ENCODE results near the gene MCUR1. TPM values are rescaled to one million over a fixed set of nuclear protein-coding genes. Genes with fewer than 3 reads are reported as not detected.
"Not testable (repeated sequence)": the region's sequence is repeated elsewhere in the genome, so short reads cannot be mapped to it uniquely, and the experiment has no call there.

The MCUR1 gene
- 5.5 TPM for total RNA-seq

GRCh38 chr6:13814176-13814937 lies at the start of gene MCUR1:
TSS of gene MCUR1 (minus strand) at chr6:13814557. CDS start at chr6:13814429, 128 bp downstream.
- Histone ChIP-seq H3K4me3 (ENCODE audit: low read length) (peak within 1 kb of the TSS; percentile 68), H3K27me3 (ENCODE audit: insufficient read depth, low read length) (no peaks in the 10 kb centered on the region), H3K4me1 (ENCODE audit: insufficient read depth, low read length) (peaks cover 24% of the 10 kb centered on the region), H3K9me3 (ENCODE audit: low read depth, low read length) (no peaks in the 10 kb centered on the region)

GRCh38 chr6:13863699-13864155 lies 49.4 kb upstream of the MCUR1 start:
- Histone ChIP-seq H3K4me3 (ENCODE audit: low read length) (no peak overlapping the region), H3K4me1 (ENCODE audit: insufficient read depth, low read length) (peaks cover 12% of the 10 kb centered on the region), H3K9me3 (ENCODE audit: low read depth, low read length) (no peaks in the 10 kb centered on the region), H3K27me3 (ENCODE audit: insufficient read depth, low read length) (peaks cover 38% of the 10 kb centered on the region)

- Histone ChIP-seq H3K4me1 (ENCODE audit: insufficient read depth, low read length) (peaks cover 12% of the 10 kb centered on the region), H3K27me3 (ENCODE audit: insufficient read depth, low read length) (peaks cover 39% of the 10 kb centered on the region)
- H3K4me3 ChIP-seq (ENCODE audit: low read length); H3K9me3 ChIP-seq (ENCODE audit: low read depth, low read length): not testable (repeated sequence)
Measured at GRCh38 chr6:13860556-13861185, 46.3 kb upstream of the MCUR1 start.

GRCh38 chr6:13859871-13860555 lies 45.7 kb upstream of the MCUR1 start:
- H3K4me1 ChIP-seq (ENCODE audit: insufficient read depth, low read length), result peaks cover 9% of the 10 kb centered on the region
- H3K4me3 ChIP-seq (ENCODE audit: low read length), result no peak overlapping the region
- H3K27me3 ChIP-seq (ENCODE audit: insufficient read depth, low read length), result peaks cover 34% of the 10 kb centered on the region
- H3K9me3 ChIP-seq (ENCODE audit: low read depth, low read length), result no peaks in the 10 kb centered on the region

- Histone ChIP-seq H3K9me3 (ENCODE audit: low read depth, low read length) (no peaks in the 10 kb centered on the region), H3K27me3 (ENCODE audit: insufficient read depth, low read length) (peaks cover 12% of the 10 kb centered on the region), H3K4me3 (ENCODE audit: low read length) (no peak overlapping the region), H3K4me1 (ENCODE audit: insufficient read depth, low read length) (peaks cover 2% of the 10 kb centered on the region)
Measured at GRCh38 chr6:13854716-13855250, 40.4 kb upstream of the MCUR1 start.

- Histone ChIP-seq H3K27me3 (ENCODE audit: insufficient read depth, low read length) (peaks cover 2% of the 10 kb centered on the region), H3K4me3 (ENCODE audit: low read length) (no peak overlapping the region), H3K9me3 (ENCODE audit: low read depth, low read length) (no peaks in the 10 kb centered on the region), H3K4me1 (ENCODE audit: insufficient read depth, low read length) (no peaks in the 10 kb centered on the region)
Measured at GRCh38 chr6:13853871-13854270, 39.5 kb upstream of the MCUR1 start.

GRCh38 chr6:13851803-13852202 lies 37.4 kb upstream of the MCUR1 start:
- H3K4me1 ChIP-seq (ENCODE audit: insufficient read depth, low read length), result no peaks in the 10 kb centered on the region
- H3K27me3 ChIP-seq (ENCODE audit: insufficient read depth, low read length), result no peaks in the 10 kb centered on the region
- no peak overlapping the region for H3K4me3 ChIP-seq (ENCODE audit: low read length)
- no peaks in the 10 kb centered on the region for H3K9me3 ChIP-seq (ENCODE audit: low read depth, low read length)

GRCh38 chr6:13851330-13851729 lies 37.0 kb upstream of the MCUR1 start:
- Histone ChIP-seq H3K27me3 (ENCODE audit: insufficient read depth, low read length) (no peaks in the 10 kb centered on the region), H3K4me3 (ENCODE audit: low read length) (no peak overlapping the region), H3K4me1 (ENCODE audit: insufficient read depth, low read length) (no peaks in the 10 kb centered on the region), H3K9me3 (ENCODE audit: low read depth, low read length) (no peaks in the 10 kb centered on the region)

- H3K4me1 ChIP-seq (ENCODE audit: insufficient read depth, low read length); H3K27me3 ChIP-seq (ENCODE audit: insufficient read depth, low read length); H3K9me3 ChIP-seq (ENCODE audit: low read depth, low read length); H3K4me3 ChIP-seq (ENCODE audit: low read length): not testable (repeated sequence)
Measured at GRCh38 chr6:13850690-13851089, 36.3 kb upstream of the MCUR1 start.

GRCh38 chr6:13848522-13849150 lies 34.3 kb upstream of the MCUR1 start:
- Histone ChIP-seq H3K9me3 (ENCODE audit: low read depth, low read length) (no peaks in the 10 kb centered on the region), H3K4me1 (ENCODE audit: insufficient read depth, low read length) (no peaks in the 10 kb centered on the region), H3K4me3 (ENCODE audit: low read length) (no peak overlapping the region), H3K27me3 (ENCODE audit: insufficient read depth, low read length) (no peaks in the 10 kb centered on the region)

- H3K27me3 ChIP-seq (ENCODE audit: insufficient read depth, low read length), result no peaks in the 10 kb centered on the region
- H3K4me3 ChIP-seq (ENCODE audit: low read length), result no peak overlapping the region
- H3K4me1 ChIP-seq (ENCODE audit: insufficient read depth, low read length), result no peaks in the 10 kb centered on the region
- no peaks in the 10 kb centered on the region for H3K9me3 ChIP-seq (ENCODE audit: low read depth, low read length)
Measured at GRCh38 chr6:13847326-13848050, 33.1 kb upstream of the MCUR1 start.

- Histone ChIP-seq H3K4me3 (ENCODE audit: low read length) (no peak overlapping the region), H3K9me3 (ENCODE audit: low read depth, low read length) (no peaks in the 10 kb centered on the region), H3K4me1 (ENCODE audit: insufficient read depth, low read length) (no peaks in the 10 kb centered on the region), H3K27me3 (ENCODE audit: insufficient read depth, low read length) (no peaks in the 10 kb centered on the region)
Measured at GRCh38 chr6:13846841-13847240, 32.5 kb upstream of the MCUR1 start.

- Histone ChIP-seq H3K27me3 (ENCODE audit: insufficient read depth, low read length) (no peaks in the 10 kb centered on the region), H3K4me3 (ENCODE audit: low read length) (no peak overlapping the region), H3K9me3 (ENCODE audit: low read depth, low read length) (no peaks in the 10 kb centered on the region), H3K4me1 (ENCODE audit: insufficient read depth, low read length) (no peaks in the 10 kb centered on the region)
Measured at GRCh38 chr6:13841936-13842335, 27.6 kb upstream of the MCUR1 start.

GRCh38 chr6:13838616-13839015 lies 24.3 kb upstream of the MCUR1 start:
- Histone ChIP-seq H3K4me1 (ENCODE audit: insufficient read depth, low read length) (no peaks in the 10 kb centered on the region), H3K27me3 (ENCODE audit: insufficient read depth, low read length) (no peaks in the 10 kb centered on the region), H3K4me3 (ENCODE audit: low read length) (no peak overlapping the region), H3K9me3 (ENCODE audit: low read depth, low read length) (no peaks in the 10 kb centered on the region)

All from mononuclear cell (primary cell).